H1 (cell line): ENCODE measurements around the gene AMT. TPM values are rescaled to one million over a fixed set of nuclear protein-coding genes. Genes with fewer than 3 reads are reported as not detected.

Experiments used
- CEBPB ChIP-seq: IDR thresholded peaks from 2 replicates; pipeline ENCODE4 v1.6.1; 2012; ENCODE audit warnings: low read depth, low read length
- CHD1 ChIP-seq: IDR thresholded peaks from 2 replicates; pipeline ENCODE4 v1.6.1; 2012; ENCODE audit warnings: low read depth, low read length, improper control_type of control experiment
- CHD2 ChIP-seq: IDR thresholded peaks from 2 replicates; pipeline ENCODE4 v1.6.1; 2012; ENCODE audit warnings: low read length, improper control_type of control experiment
- E2F6 ChIP-seq: IDR thresholded peaks from 2 replicates; pipeline ENCODE4 v1.6.1; 2012; ENCODE audit warnings: inconsistent platforms
- EGR1 ChIP-seq: IDR thresholded peaks from 2 replicates; pipeline ENCODE4 v1.6.1; 2011; ENCODE audit warnings: low read depth, low read length, borderline replicate concordance
- EP300 ChIP-seq, 2 experiments: IDR thresholded peaks; 1 replicate in 1 of 2; 2 replicates in 1 of 2; pipeline ENCODE4 v1.6.1; 2011 to 2012; ENCODE audit warnings: low read depth in 2 of 2, low read length in 2 of 2, mild to moderate bottlenecking in 2 of 2, borderline replicate concordance in 1 of 2, inconsistent platforms in 1 of 2, moderate library complexity in 1 of 2
- KDM1A ChIP-seq: fragments of 200-600, 300-600 bp; sonication (generic); IDR thresholded peaks from 2 replicates; pipeline ENCODE4 v1.7.1; 2016; ENCODE audit warnings: mild to moderate bottlenecking, low read length, borderline replicate concordance
- KDM4A ChIP-seq: IDR thresholded peaks from one replicate; pipeline ENCODE4 v1.7.1; 2012; ENCODE audit warnings: low read depth, mild to moderate bottlenecking, moderate library complexity, low read length, inconsistent platforms; ENCODE audit not compliant: severe bottlenecking
- KDM5A ChIP-seq: fragments of 200-600 bp; IDR thresholded peaks from 2 replicates; pipeline ENCODE4 v1.7.1; 2012; ENCODE audit warnings: mild to moderate bottlenecking, low read length, inconsistent platforms, mixed read lengths
- NRF1 ChIP-seq: IDR thresholded peaks from 2 replicates; pipeline ENCODE4 v1.6.1; 2011; ENCODE audit warnings: mild to moderate bottlenecking, low read depth, low read length, improper control_type of control experiment
- PHF8 ChIP-seq: fragments of 200-600 bp; sonication (generic); conservative IDR thresholded peaks from 2 replicates; pipeline ENCODE4 v1.7.1; 2012; ENCODE audit warnings: low read depth, mild to moderate bottlenecking, inconsistent platforms, low read length, moderate library complexity
- POLR2A ChIP-seq, 2 experiments: IDR thresholded peaks; 1 replicate in 1 of 2; 2 replicates in 1 of 2; pipeline ENCODE4 v1.6.1; 2011; ENCODE audit warnings: low read depth in 2 of 2, low read length in 2 of 2, mild to moderate bottlenecking in 2 of 2; ENCODE audit errors: control extremely low read depth in 1 of 2
- POLR2AphosphoS5 ChIP-seq: IDR thresholded peaks from 2 replicates; pipeline ENCODE4 v1.6.1; 2011; ENCODE audit warnings: low read depth, low read length
- POU5F1 ChIP-seq: IDR thresholded peaks from 2 replicates; pipeline ENCODE4 v1.6.1; 2011; ENCODE audit warnings: low read depth, mild to moderate bottlenecking, low read length, moderate library complexity
- RBBP5 ChIP-seq: IDR thresholded peaks from 2 replicates; pipeline ENCODE4 v1.7.1; 2012; ENCODE audit warnings: low read depth, mild to moderate bottlenecking, inconsistent platforms, low read length, moderate library complexity, borderline replicate concordance
- SAP30 ChIP-seq: fragments of 300-600 bp; sonication (generic); IDR thresholded peaks from 2 replicates; pipeline ENCODE4 v1.7.1; 2012; ENCODE audit warnings: low read length, moderate library complexity, mild to moderate bottlenecking, inconsistent platforms; ENCODE audit not compliant: insufficient read depth, insufficient replicate concordance
- SIN3A ChIP-seq, 2 experiments: IDR thresholded peaks in 1 of 2; conservative IDR thresholded peaks in 1 of 2; 2 replicates each; pipeline ENCODE4 v1.6.1; 2011 to 2012; ENCODE audit warnings: low read length in 2 of 2, improper control_type of control experiment in 1 of 2, low read depth in 1 of 2, mild to moderate bottlenecking in 1 of 2
- SIX5 ChIP-seq: IDR thresholded peaks from 2 replicates; pipeline ENCODE4 v1.6.1; 2011; ENCODE audit warnings: mild to moderate bottlenecking, low read depth, low read length
- SP2 ChIP-seq: IDR thresholded peaks from 2 replicates; pipeline ENCODE4 v1.6.1; 2012; ENCODE audit warnings: mild to moderate bottlenecking, low read length, inconsistent platforms
- SP4 ChIP-seq: IDR thresholded peaks from 2 replicates; pipeline ENCODE4 v1.6.1; 2012; ENCODE audit warnings: low read length, inconsistent platforms
- SUZ12 ChIP-seq: fragments of 200-600 bp; sonication (generic); IDR thresholded peaks from 2 replicates; pipeline ENCODE4 v1.6.1; 2012; ENCODE audit warnings: mild to moderate bottlenecking, inconsistent platforms, low read length, moderate library complexity, mixed read lengths
- TEAD4 ChIP-seq: IDR thresholded peaks from 2 replicates; pipeline ENCODE4 v1.6.1; 2012; ENCODE audit warnings: low read depth, low read length, inconsistent platforms, mixed read lengths
- YY1 ChIP-seq: IDR thresholded peaks from 2 replicates; pipeline ENCODE4 v1.6.1; 2011; ENCODE audit warnings: low read depth, mild to moderate bottlenecking, low read length
- polyA plus RNA-seq, 7 experiments: library from polyadenylated mRNA; depleted of rRNA in 3 of 7; stranded (reverse) in 5 of 7; unstranded in 2 of 7; fragments of >200 nt in 5 of 7; fragments of 200-250 nt in 2 of 7; gene quantifications; 1 replicate in 5 of 7; 2 replicates in 1 of 7; 4 replicates in 1 of 7; pipeline versions ENCODE4 v1.2.1 to v1.2.3, GENCODE V29; 2011 to 2013; ENCODE audit warnings: missing spikeins in 2 of 7, mixed read lengths in 2 of 7
- total RNA-seq: library from RNA; stranded (reverse); fragmentation: NEBNext Ultra II Directional; extraction: Animal tissue kit (Norgen Biotek cat#: 25700); gene quantifications from 2 replicates; pipeline ENCODE4 v1.2.1, GENCODE V29; 2021
- TF ChIP-seq, protein P1 (sequence below): IDR thresholded peaks from 2 replicates; pipeline ENCODE4 v1.6.1; 2011; ENCODE audit warnings: low read depth, mild to moderate bottlenecking, low read length; ENCODE audit not compliant: insufficient read depth

AMT gene
- total and polyA plus RNA-seq, 2 of the 8 experiments (the other 6 are each of a cell fraction or from before 2014, with no cell fraction given), result 46.5 to 92.4 TPM

- no peak for TF ChIP-seq SIX5
- TF ChIP-seq SUZ12, result no peak
- no peak for TF ChIP-seq SP4
- no peak for TF ChIP-seq CHD1
- TF ChIP-seq CEBPB, result no peak
- no peak for TF ChIP-seq EP300 (IDR thresholded peaks at IDR 0.05; ENCODE audit: borderline replicate concordance in 1 of 2, low read depth in 2 of 2, low read length in 2 of 2)
- TF ChIP-seq POLR2AphosphoS5, result peak; percentile 57
- TF ChIP-seq POLR2A (IDR thresholded peaks at IDR 0.05; ENCODE audit: control extremely low read depth in 1 of 2, low read depth in 2 of 2, low read length in 2 of 2), result peak; percentile 58 to 83
- no peak for TF ChIP-seq YY1
- no peak for TF ChIP-seq RBBP5
- peak; percentile 34 for TF ChIP-seq NRF1
- TF ChIP-seq, protein P1, sequence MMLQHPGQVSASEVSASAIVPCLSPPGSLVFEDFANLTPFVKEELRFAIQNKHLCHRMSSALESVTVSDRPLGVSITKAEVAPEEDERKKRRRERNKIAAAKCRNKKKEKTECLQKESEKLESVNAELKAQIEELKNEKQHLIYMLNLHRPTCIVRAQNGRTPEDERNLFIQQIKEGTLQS, result no peak
- TF ChIP-seq EGR1, result no peak
- TF ChIP-seq POU5F1, result no peak
- TF ChIP-seq KDM5A, result no peak
- no peak for TF ChIP-seq SP2
- TF ChIP-seq TEAD4, result no peak
- TF ChIP-seq KDM4A, result peak; percentile 42
- TF ChIP-seq SAP30, result no peak
- TF ChIP-seq CHD2, result no peak
- peak; percentile 8; the same call in 1 of the 2 replicates for TF ChIP-seq E2F6
- peak; percentile 15 to 73; a peak in 2 of 4 replicates for TF ChIP-seq SIN3A (conservative IDR thresholded peaks at IDR 0.05 in 1 of 2, IDR thresholded peaks at IDR 0.05 in 1 of 2; ENCODE audit: low read depth in 1 of 2, low read length in 2 of 2)
- no peak for TF ChIP-seq KDM1A
- TF ChIP-seq PHF8, result peak; percentile 86
These were observed 47.9 kb upstream of the AMT start, which contains the start of gene DAG1 (continued) for GRCh38 chr3:49469936-49470713.
